ENCODE measurements around the gene CNGA3. TPM values are rescaled to one million over a fixed set of nuclear protein-coding genes. Genes with fewer than 3 reads are reported as not detected.

Gene CNGA3
- total RNA-seq, 1 donor from 2014 or later, result 0.52 TPM

- no peak overlapping the region for H3K9ac ChIP-seq (ENCODE audit: low read depth in 1 of 3, low read length in 3 of 3)
- H3K4me1 ChIP-seq (ENCODE audit: control insufficient read depth in 3 of 3, insufficient read depth in 3 of 3, low read length in 3 of 3), result peaks cover 4 to 8% (median 6%) of the 10 kb centered on the region in 3 donors
- peaks cover 0 to 16% (median 4%) of the 10 kb centered on the region in 3 donors for H3K27me3 ChIP-seq (ENCODE audit: control insufficient read depth in 3 of 3, insufficient read depth in 3 of 3, low read length in 3 of 3)
- H3K36me3 ChIP-seq (ENCODE audit: control insufficient read depth in 3 of 3, insufficient read depth in 3 of 3, low read length in 3 of 3), result no peaks in the 10 kb centered on the region
- no peak overlapping the region for H3K4me3 ChIP-seq (ENCODE audit: low read length in 3 of 3)
- H3K27ac ChIP-seq (ENCODE audit: low read depth, low read length), result no peak overlapping the region
- H3K9me3 ChIP-seq (ENCODE audit: control insufficient read depth in 3 of 3, low read length in 3 of 3), result no peaks in the 10 kb centered on the region
Measured at GRCh38 chr2:98374958-98375570, 28.8 kb downstream of the CNGA3 start.

- Histone ChIP-seq H3K4me1 (ENCODE audit: control insufficient read depth in 3 of 3, insufficient read depth in 3 of 3, low read length in 3 of 3) (peaks cover 4 to 8% (median 6%) of the 10 kb centered on the region in 3 donors), H3K4me3 (ENCODE audit: low read length in 3 of 3) (no peak overlapping the region), H3K9me3 (ENCODE audit: control insufficient read depth in 3 of 3, low read length in 3 of 3) (no peaks in the 10 kb centered on the region), H3K27ac (ENCODE audit: low read depth, low read length) (no peak overlapping the region), H3K9ac (ENCODE audit: low read depth in 1 of 3, low read length in 3 of 3) (no peak overlapping the region), H3K27me3 (ENCODE audit: control insufficient read depth in 3 of 3, insufficient read depth in 3 of 3, low read length in 3 of 3) (peaks cover 0 to 16% (median 4%) of the 10 kb centered on the region in 3 donors), H3K36me3 (ENCODE audit: control insufficient read depth in 3 of 3, insufficient read depth in 3 of 3, low read length in 3 of 3) (no peaks in the 10 kb centered on the region)
Measured at GRCh38 chr2:98376301-98376910, 30.1 kb downstream of the CNGA3 start.

GRCh38 chr2:98376996-98377395, 30.7 kb downstream of the CNGA3 start:
- no peaks in the 10 kb centered on the region for H3K36me3 ChIP-seq (ENCODE audit: control insufficient read depth in 3 of 3, insufficient read depth in 3 of 3, low read length in 3 of 3)
- H3K4me3 ChIP-seq (ENCODE audit: low read length in 3 of 3), result no peak overlapping the region
- H3K4me1 ChIP-seq (ENCODE audit: control insufficient read depth in 3 of 3, insufficient read depth in 3 of 3, low read length in 3 of 3), result peaks cover 4 to 8% (median 6%) of the 10 kb centered on the region in 3 donors
- H3K9ac ChIP-seq (ENCODE audit: low read depth in 1 of 3, low read length in 3 of 3), result no peak overlapping the region
- peaks cover 0 to 18% (median 4%) of the 10 kb centered on the region in 3 donors for H3K27me3 ChIP-seq (ENCODE audit: control insufficient read depth in 3 of 3, insufficient read depth in 3 of 3, low read length in 3 of 3)
- H3K27ac ChIP-seq (ENCODE audit: low read depth, low read length), result no peak overlapping the region
- H3K9me3 ChIP-seq (ENCODE audit: control insufficient read depth in 3 of 3, low read length in 3 of 3), result no peaks in the 10 kb centered on the region

GRCh38 chr2:98377544-98377943, 31.3 kb downstream of the CNGA3 start:
- H3K9me3 ChIP-seq (ENCODE audit: control insufficient read depth in 3 of 3, low read length in 3 of 3), result no peaks in the 10 kb centered on the region
- no peak overlapping the region for H3K27ac ChIP-seq (ENCODE audit: low read depth, low read length)
- H3K4me3 ChIP-seq (ENCODE audit: low read length in 3 of 3), result no peak overlapping the region
- peaks cover 0 to 19% (median 8%) of the 10 kb centered on the region in 3 donors for H3K27me3 ChIP-seq (ENCODE audit: control insufficient read depth in 3 of 3, insufficient read depth in 3 of 3, low read length in 3 of 3)
- no peak overlapping the region for H3K9ac ChIP-seq (ENCODE audit: low read depth in 1 of 3, low read length in 3 of 3)
- peaks cover 4 to 8% (median 6%) of the 10 kb centered on the region in 3 donors for H3K4me1 ChIP-seq (ENCODE audit: control insufficient read depth in 3 of 3, insufficient read depth in 3 of 3, low read length in 3 of 3)
- H3K36me3 ChIP-seq (ENCODE audit: control insufficient read depth in 3 of 3, insufficient read depth in 3 of 3, low read length in 3 of 3), result no peaks in the 10 kb centered on the region

GRCh38 chr2:98378196-98378595, 31.9 kb downstream of the CNGA3 start:
- Histone ChIP-seq H3K27ac (ENCODE audit: low read depth, low read length) (no peak overlapping the region), H3K36me3 (ENCODE audit: control insufficient read depth in 3 of 3, insufficient read depth in 3 of 3, low read length in 3 of 3) (no peaks in the 10 kb centered on the region), H3K4me1 (ENCODE audit: control insufficient read depth in 3 of 3, insufficient read depth in 3 of 3, low read length in 3 of 3) (peaks cover 4 to 8% (median 6%) of the 10 kb centered on the region in 3 donors), H3K27me3 (ENCODE audit: control insufficient read depth in 3 of 3, insufficient read depth in 3 of 3, low read length in 3 of 3) (peaks cover 0 to 19% (median 8%) of the 10 kb centered on the region in 3 donors), H3K9me3 (ENCODE audit: control insufficient read depth in 3 of 3, low read length in 3 of 3) (no peaks in the 10 kb centered on the region), H3K4me3 (ENCODE audit: low read length in 3 of 3) (no peak overlapping the region), H3K9ac (ENCODE audit: low read depth in 1 of 3, low read length in 3 of 3) (no peak overlapping the region)

DNA sequence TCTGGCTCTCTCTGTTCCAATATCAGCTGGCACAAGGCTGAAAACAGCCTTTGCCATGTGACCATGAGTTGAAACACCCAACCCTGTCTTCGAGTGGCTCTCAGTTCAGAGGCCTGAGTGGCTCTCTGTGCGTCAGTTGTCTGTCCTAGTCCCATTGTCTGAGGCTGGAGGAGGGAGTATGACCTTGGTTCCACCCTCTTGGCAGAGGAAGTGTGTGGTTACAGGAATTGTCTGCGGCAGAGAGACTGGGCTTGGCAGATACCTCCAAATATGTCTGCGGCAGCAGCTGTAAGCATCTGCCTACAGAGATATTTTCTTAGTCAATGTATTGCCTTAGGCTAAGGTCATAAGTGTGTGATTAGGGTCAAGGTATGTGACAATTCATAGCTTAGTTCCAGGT, 32.6 kb downstream of the CNGA3 start:
- H3K27me3 ChIP-seq (ENCODE audit: control insufficient read depth in 3 of 3, insufficient read depth in 3 of 3, low read length in 3 of 3), result peaks cover 0 to 19% (median 8%) of the 10 kb centered on the region in 3 donors
- peaks cover 4 to 8% (median 6%) of the 10 kb centered on the region in 3 donors for H3K4me1 ChIP-seq (ENCODE audit: control insufficient read depth in 3 of 3, insufficient read depth in 3 of 3, low read length in 3 of 3)
- no peaks in the 10 kb centered on the region for H3K9me3 ChIP-seq (ENCODE audit: control insufficient read depth in 3 of 3, low read length in 3 of 3)
- no peak overlapping the region for H3K27ac ChIP-seq (ENCODE audit: low read depth, low read length)
- no peak overlapping the region for H3K4me3 ChIP-seq (ENCODE audit: low read length in 3 of 3)
- no peaks in the 10 kb centered on the region for H3K36me3 ChIP-seq (ENCODE audit: control insufficient read depth in 3 of 3, insufficient read depth in 3 of 3, low read length in 3 of 3)
- H3K9ac ChIP-seq (ENCODE audit: low read depth in 1 of 3, low read length in 3 of 3), result no peak overlapping the region

- H3K4me1 ChIP-seq (ENCODE audit: control insufficient read depth in 3 of 3, insufficient read depth in 3 of 3, low read length in 3 of 3), result peaks cover 4 to 8% (median 6%) of the 10 kb centered on the region in 3 donors
- H3K9ac ChIP-seq (ENCODE audit: low read depth in 1 of 3, low read length in 3 of 3), result no peak overlapping the region
- no peak overlapping the region for H3K27ac ChIP-seq (ENCODE audit: low read depth, low read length)
- H3K27me3 ChIP-seq (ENCODE audit: control insufficient read depth in 3 of 3, insufficient read depth in 3 of 3, low read length in 3 of 3), result peaks cover 0 to 17% (median 5%) of the 10 kb centered on the region in 3 donors
- no peak overlapping the region for H3K4me3 ChIP-seq (ENCODE audit: low read length in 3 of 3)
- H3K36me3 ChIP-seq (ENCODE audit: control insufficient read depth in 3 of 3, insufficient read depth in 3 of 3, low read length in 3 of 3), result no peaks in the 10 kb centered on the region
- no peaks in the 10 kb centered on the region for H3K9me3 ChIP-seq (ENCODE audit: control insufficient read depth in 3 of 3, low read length in 3 of 3)
Measured at GRCh38 chr2:98379311-98380202, 33.3 kb downstream of the CNGA3 start.

GRCh38 chr2:98380203-98380535, 33.9 kb downstream of the CNGA3 start:
- H3K36me3 ChIP-seq (ENCODE audit: control insufficient read depth in 3 of 3, insufficient read depth in 3 of 3, low read length in 3 of 3), result no peaks in the 10 kb centered on the region
- no peak overlapping the region for H3K4me3 ChIP-seq (ENCODE audit: low read length in 3 of 3)
- peaks cover 0 to 14% (median 5%) of the 10 kb centered on the region in 3 donors for H3K27me3 ChIP-seq (ENCODE audit: control insufficient read depth in 3 of 3, insufficient read depth in 3 of 3, low read length in 3 of 3)
- no peak overlapping the region for H3K9ac ChIP-seq (ENCODE audit: low read depth in 1 of 3, low read length in 3 of 3)
- peaks cover 4 to 8% (median 6%) of the 10 kb centered on the region in 3 donors for H3K4me1 ChIP-seq (ENCODE audit: control insufficient read depth in 3 of 3, insufficient read depth in 3 of 3, low read length in 3 of 3)
- H3K9me3 ChIP-seq (ENCODE audit: control insufficient read depth in 3 of 3, low read length in 3 of 3), result no peaks in the 10 kb centered on the region
- no peak overlapping the region for H3K27ac ChIP-seq (ENCODE audit: low read depth, low read length)

DNA sequence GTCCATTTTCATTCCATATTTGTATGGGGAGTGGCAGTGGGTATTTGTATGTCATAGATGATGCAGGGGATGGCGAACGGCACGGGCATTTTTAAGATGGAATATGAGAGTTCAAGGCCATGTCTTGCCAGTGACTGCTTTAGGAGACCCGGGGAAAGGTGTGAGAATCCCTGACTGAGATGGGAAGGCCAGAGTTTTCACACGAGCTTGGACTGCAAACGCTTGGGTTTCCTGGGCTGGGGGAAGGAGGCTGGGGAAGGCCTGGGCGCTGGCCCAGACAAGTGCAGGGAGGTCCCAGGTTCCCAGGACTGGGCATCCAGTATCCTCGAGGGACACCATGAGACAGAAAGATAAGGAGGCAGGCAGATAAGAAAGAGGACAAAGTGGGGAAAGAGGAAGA, 35.2 kb downstream of the CNGA3 start:
- no peaks in the 10 kb centered on the region for H3K9me3 ChIP-seq (ENCODE audit: control insufficient read depth in 3 of 3, low read length in 3 of 3)
- no peak overlapping the region for H3K4me3 ChIP-seq (ENCODE audit: low read length in 3 of 3)
- H3K9ac ChIP-seq (ENCODE audit: low read depth in 1 of 3, low read length in 3 of 3), result no peak overlapping the region
- peaks cover 0 to 5% (median 3%) of the 10 kb centered on the region in 3 donors for H3K27me3 ChIP-seq (ENCODE audit: control insufficient read depth in 3 of 3, insufficient read depth in 3 of 3, low read length in 3 of 3)
- no peaks in the 10 kb centered on the region for H3K36me3 ChIP-seq (ENCODE audit: control insufficient read depth in 3 of 3, insufficient read depth in 3 of 3, low read length in 3 of 3)
- H3K4me1 ChIP-seq (ENCODE audit: control insufficient read depth in 3 of 3, insufficient read depth in 3 of 3, low read length in 3 of 3), result peaks cover 4 to 8% (median 6%) of the 10 kb centered on the region in 3 donors
- no peak overlapping the region for H3K27ac ChIP-seq (ENCODE audit: low read depth, low read length)
